ENCODE data around the gene GPR156. TPM values are rescaled to one million over a fixed set of nuclear protein-coding genes. Genes with fewer than 3 reads are reported as not detected.
"Not testable (repeated sequence)": the region's sequence is repeated elsewhere in the genome, so short reads cannot be mapped to it uniquely, and the experiment has no call there.

GPR156 gene
- total RNA-seq, result not detected

- Histone ChIP-seq H3K4me3 (peak within 1 kb of the TSS; percentile 28 to 49 (median 39)), H3K27ac (no peak within 1 kb of the TSS), H3K27me3 (no peaks in the 10 kb centered on the region), H3K36me3 (no peaks in the 10 kb centered on the region), H3K4me1 (peaks cover 0 to 10% (median 4%) of the 10 kb centered on the region in 4 donors), H3K9me3 (no peaks in the 10 kb centered on the region)
- TF ChIP-seq, protein P1, sequence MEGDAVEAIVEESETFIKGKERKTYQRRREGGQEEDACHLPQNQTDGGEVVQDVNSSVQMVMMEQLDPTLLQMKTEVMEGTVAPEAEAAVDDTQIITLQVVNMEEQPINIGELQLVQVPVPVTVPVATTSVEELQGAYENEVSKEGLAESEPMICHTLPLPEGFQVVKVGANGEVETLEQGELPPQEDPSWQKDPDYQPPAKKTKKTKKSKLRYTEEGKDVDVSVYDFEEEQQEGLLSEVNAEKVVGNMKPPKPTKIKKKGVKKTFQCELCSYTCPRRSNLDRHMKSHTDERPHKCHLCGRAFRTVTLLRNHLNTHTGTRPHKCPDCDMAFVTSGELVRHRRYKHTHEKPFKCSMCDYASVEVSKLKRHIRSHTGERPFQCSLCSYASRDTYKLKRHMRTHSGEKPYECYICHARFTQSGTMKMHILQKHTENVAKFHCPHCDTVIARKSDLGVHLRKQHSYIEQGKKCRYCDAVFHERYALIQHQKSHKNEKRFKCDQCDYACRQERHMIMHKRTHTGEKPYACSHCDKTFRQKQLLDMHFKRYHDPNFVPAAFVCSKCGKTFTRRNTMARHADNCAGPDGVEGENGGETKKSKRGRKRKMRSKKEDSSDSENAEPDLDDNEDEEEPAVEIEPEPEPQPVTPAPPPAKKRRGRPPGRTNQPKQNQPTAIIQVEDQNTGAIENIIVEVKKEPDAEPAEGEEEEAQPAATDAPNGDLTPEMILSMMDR (IDR thresholded peaks at IDR 0.05), result no peak
- no peak for TF ChIP-seq POLR2A (IDR thresholded peaks at IDR 0.05)
- no peak for DNase-seq
These were observed at the start of gene GPR156 for GRCh38 chr3:120284747-120285507. GPR156 (minus strand) TSS chr3:120285222; CDS start chr3:120244098, 41,124 bp downstream.

DNA sequence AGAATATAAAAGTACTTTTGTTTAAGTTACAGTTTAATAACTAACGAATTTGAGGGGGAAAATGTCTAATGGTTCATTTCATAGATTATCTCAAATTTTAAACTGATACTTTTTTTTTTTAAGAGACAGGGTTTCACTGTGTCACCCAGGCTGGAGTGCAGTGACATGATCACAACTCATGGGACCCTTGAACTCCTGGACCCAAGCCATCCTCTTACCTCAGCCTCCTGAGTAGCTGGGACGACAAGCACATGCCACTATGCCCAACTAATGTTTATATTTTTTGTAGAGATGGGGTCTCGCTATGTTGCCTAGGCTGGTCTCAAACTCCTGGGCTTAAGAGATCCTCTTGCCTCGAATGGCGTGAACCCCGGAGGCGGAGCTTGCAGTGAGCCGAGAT is 47.6 kb upstream of the GPR156 start:
- Histone ChIP-seq H3K9me3 (no peaks in the 10 kb centered on the region), H3K27ac (no peak overlapping the region), H3K4me3 (no peak overlapping the region), H3K36me3 (peaks cover 0 to 54% (median 0%) of the 10 kb centered on the region in 3 donors), H3K27me3 (no peaks in the 10 kb centered on the region), H3K4me1 (no peaks in the 10 kb centered on the region)
- DNase-seq, result no peak
- TF ChIP-seq, protein P1 (IDR thresholded peaks at IDR 0.05), result no peak
- TF ChIP-seq POLR2A (IDR thresholded peaks at IDR 0.05), result no peak

GRCh38 chr3:120331076-120331475 is 46.1 kb upstream of the GPR156 start:
- no peak for DNase-seq
- Histone ChIP-seq H3K36me3 (peaks cover 0 to 54% (median 0%) of the 10 kb centered on the region in 3 donors), H3K27me3 (no peaks in the 10 kb centered on the region), H3K9me3 (no peaks in the 10 kb centered on the region), H3K27ac (no peak overlapping the region), H3K4me3 (no peak overlapping the region), H3K4me1 (no peaks in the 10 kb centered on the region)
- TF ChIP-seq, protein P1 (IDR thresholded peaks at IDR 0.05), result no peak
- no peak for TF ChIP-seq POLR2A (IDR thresholded peaks at IDR 0.05)

DNA sequence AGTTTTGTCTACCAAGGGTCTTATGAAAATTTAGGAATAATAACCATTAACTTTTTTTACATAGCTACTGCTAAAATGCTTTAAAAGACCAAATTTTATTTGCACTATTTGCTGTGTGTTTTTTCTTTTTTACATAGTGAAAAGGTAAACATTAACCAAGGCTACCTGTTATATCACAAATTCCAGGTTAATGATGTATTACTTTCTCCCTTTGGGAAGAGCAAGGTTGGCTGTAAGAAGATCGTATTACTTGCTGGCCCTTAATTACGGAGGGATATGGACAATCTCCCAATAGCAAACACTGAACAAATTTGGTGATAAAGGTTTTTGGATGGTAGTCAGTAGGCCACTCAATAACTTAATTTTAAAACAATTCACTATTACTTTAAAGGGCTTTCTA is 41.8 kb upstream of the GPR156 start:
- no peaks in the 10 kb centered on the region for H3K9me3 ChIP-seq
- peaks cover 0 to 30% (median 0%) of the 10 kb centered on the region in 3 donors for H3K36me3 ChIP-seq
- H3K27me3 ChIP-seq, result no peaks in the 10 kb centered on the region
- H3K4me3 ChIP-seq, result no peak overlapping the region
- no peaks in the 10 kb centered on the region for H3K4me1 ChIP-seq
- no peak for DNase-seq
- H3K27ac ChIP-seq, result no peak overlapping the region
- TF ChIP-seq POLR2A (IDR thresholded peaks at IDR 0.05), result no peak
- TF ChIP-seq, protein P1 (IDR thresholded peaks at IDR 0.05), result no peak

- H3K9me3 ChIP-seq, result no peaks in the 10 kb centered on the region
These were observed 39.2 kb upstream of the GPR156 start for GRCh38 chr3:120324190-120324589.

GRCh38 chr3:120323761-120324160 is 38.7 kb upstream of the GPR156 start:
- H3K4me1 ChIP-seq, H3K27me3 ChIP-seq, H3K4me3 ChIP-seq, DNase-seq, H3K27ac ChIP-seq, H3K9me3 ChIP-seq: not testable (repeated sequence)
- peaks cover 0 to 10% (median 0%) of the 10 kb centered on the region in 3 donors for H3K36me3 ChIP-seq

More at GRCh38 chr3:120324190-120324589, 39.2 kb upstream of the GPR156 start:
- no peak for DNase-seq
- peaks cover 0 to 10% (median 0%) of the 10 kb centered on the region in 3 donors for H3K36me3 ChIP-seq
- H3K27ac ChIP-seq, result no peak overlapping the region
- no peaks in the 10 kb centered on the region for H3K4me1 ChIP-seq
- no peaks in the 10 kb centered on the region for H3K27me3 ChIP-seq
- H3K4me3 ChIP-seq, result no peak overlapping the region
- TF ChIP-seq, protein P1 (IDR thresholded peaks at IDR 0.05), result no peak
- no peak for TF ChIP-seq POLR2A (IDR thresholded peaks at IDR 0.05)

Data from Peyer's patch (tissue), 4 donors.